Uterus (tissue), 2 donors: Measurements from ENCODE around the gene C1orf50.

Experiments
- CTCF ChIP-seq, 4 experiments: fragments of 200-600 bp in 2 of 4; fragments of 450-650 bp in 2 of 4; sonication (generic) in 2 of 4; IDR thresholded peaks; one replicate each; pipeline ENCODE4 v1.5.1; 2016 to 2019; ENCODE audit warnings: antibody characterized with exemption in 4 of 4, mild to moderate bottlenecking in 2 of 4, moderate library complexity in 1 of 4
- POLR2A ChIP-seq, 2 donors: fragments of 450-650 bp; IDR thresholded peaks; one replicate each; pipeline ENCODE4 v1.6.1; 2016; ENCODE audit warnings: antibody characterized with exemption in 2 of 2, mild to moderate bottlenecking in 1 of 2, moderate library complexity in 1 of 2

GRCh38 chr1:42738678-42739226 is 28.3 kb upstream of the C1orf50 start:
- no peak for TF ChIP-seq CTCF (IDR thresholded peaks at IDR 0.05)
- no peak for TF ChIP-seq POLR2A (IDR thresholded peaks at IDR 0.05)
